GM15510 (cell line): ENCODE data around the gene CELA2B.

Experiments used
- POLR2A ChIP-seq: IDR thresholded peaks from 3 replicates; pipeline ENCODE4 v1.6.1; 2011; ENCODE audit warnings: borderline replicate concordance; ENCODE audit not compliant: insufficient read length; ENCODE audit errors: extremely low read depth

CELA2B gene

DNA sequence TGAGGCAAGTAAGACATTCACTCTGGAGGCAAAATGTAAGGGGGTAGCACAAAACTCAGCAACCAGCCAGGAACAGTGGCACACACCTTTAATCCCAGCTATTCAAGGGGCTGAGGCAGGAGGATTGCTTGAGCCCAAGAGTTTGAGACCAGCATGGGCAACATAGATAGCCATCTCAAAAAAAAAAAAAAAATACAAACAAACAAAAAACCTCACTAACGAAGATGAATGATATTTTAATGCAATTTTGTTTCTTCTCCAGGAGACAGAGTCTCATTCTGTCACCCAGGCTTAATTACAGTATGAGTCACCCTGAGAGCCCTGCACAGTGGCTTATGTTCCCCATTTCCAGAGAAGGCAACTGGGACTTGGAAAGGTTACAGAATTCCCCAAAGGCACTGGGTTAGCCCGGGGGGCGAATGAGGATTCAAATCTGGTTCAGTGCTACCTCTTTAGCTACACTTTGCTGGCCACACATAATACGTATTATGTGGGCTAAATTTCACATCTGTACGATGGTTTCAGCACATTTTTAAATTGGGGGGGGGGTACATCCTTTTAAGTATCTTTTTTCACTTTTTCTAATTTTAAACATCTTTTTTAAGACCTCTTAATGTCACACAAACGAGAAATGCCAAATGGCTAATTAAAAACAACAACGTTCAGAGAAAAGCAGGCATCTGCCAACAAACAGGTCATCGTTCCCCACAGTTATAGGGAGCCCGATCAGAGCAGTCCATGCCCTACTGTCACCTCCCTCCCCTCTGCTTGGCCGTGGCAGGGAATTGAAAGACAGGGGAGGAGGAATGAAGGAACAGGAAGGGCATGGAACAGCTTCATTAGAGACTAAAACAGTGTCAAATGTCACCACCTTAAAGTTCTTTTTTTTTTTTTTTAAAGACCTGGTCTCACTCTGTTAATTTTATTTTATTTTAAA lies 15.9 kb upstream of the CELA2B start:
- TF ChIP-seq POLR2A: no peak

GRCh38 chr1:15460708-15461095 lies 15.2 kb upstream of the CELA2B start:
- TF ChIP-seq POLR2A: no peak

- no peak for TF ChIP-seq POLR2A
These were observed 10.2 kb upstream of the CELA2B start for GRCh38 chr1:15465674-15466073.

DNA sequence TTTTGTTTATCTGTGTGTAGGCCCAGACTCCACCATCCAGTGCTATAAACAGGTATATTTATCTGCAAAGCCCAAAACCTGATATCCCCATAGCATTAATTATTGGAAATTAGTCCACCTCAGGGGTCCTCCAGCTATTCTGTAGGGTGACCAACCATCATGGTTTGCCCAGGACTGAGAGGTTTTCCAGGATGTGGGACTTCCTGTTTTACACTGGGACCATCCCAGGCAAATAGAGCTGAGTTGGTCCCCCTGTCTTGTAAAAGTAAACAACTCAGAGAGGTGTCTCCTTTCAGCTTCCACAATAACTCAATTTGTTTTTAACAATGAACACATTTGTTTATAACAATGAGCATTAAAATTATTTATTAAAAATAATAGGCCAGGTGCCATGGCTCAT lies 7.8 kb upstream of the CELA2B start:
- no peak for TF ChIP-seq POLR2A

DNA sequence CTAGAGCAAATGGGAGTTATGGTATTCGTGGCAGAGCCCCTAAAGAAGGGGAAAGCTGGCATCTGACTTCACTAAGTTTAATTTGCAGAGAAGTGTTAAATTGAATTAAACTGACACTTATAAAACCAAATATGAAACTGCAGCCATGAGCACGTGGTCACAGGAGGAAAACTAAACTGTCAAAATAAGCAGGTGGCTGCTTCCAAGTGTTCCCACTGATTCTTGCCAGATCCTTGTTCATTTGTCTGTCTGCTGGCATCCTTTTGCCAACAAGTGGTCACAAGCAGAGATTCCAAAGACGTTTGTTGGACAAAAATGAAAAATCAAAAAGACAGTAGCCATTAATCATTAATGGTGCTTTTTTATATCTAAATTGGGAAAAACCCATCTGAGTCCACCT lies 6.5 kb upstream of the CELA2B start:
- no peak for TF ChIP-seq POLR2A

GRCh38 chr1:15472587-15472986 lies 3.3 kb upstream of the CELA2B start:
- no peak for TF ChIP-seq POLR2A

DNA sequence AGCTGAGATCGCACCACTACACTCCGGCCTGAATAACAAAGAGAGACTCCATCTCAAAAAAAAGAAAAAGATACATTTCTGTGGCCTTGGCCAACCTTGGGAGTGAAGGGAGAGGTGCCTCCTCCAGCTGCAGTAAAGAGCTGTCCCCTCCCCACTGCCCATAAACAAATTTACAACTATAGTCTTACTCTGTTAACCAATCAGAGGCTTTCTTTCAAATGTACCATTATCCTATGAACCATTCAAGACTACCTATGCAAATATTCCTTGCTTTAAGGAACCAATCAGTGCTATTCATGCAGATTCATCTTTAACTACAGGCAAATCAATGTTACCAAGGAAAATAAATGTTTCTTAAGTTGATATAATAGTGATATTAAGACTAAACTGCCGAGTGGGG lies 1.0 kb downstream of the CELA2B start:
- no peak for TF ChIP-seq POLR2A

GRCh38 chr1:15477646-15478212 lies 1.8 kb downstream of the CELA2B start:
- no peak for TF ChIP-seq POLR2A

GRCh38 chr1:15479654-15480347 lies 3.9 kb downstream of the CELA2B start:
- no peak for TF ChIP-seq POLR2A

DNA sequence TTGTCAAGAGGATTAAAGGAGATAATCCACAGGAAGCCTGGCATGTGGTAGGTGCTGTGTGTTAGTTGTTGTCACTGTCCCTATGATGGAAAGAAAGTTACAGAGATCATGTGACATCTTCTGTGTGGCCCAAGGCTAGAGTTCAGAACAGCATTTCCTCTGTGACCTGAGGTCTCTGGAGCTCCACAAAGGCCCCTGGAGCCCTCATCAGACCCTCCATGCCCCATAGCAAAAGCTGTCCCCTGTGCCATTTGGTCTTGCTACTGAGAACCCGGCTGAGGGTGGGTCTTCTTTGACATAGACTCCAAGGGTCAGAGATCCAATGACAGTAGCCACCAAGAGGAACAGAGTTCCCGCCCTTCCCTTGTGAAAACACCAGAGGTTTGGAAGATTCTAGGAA lies 8.1 kb downstream of the CELA2B start:
- TF ChIP-seq POLR2A: no peak

DNA sequence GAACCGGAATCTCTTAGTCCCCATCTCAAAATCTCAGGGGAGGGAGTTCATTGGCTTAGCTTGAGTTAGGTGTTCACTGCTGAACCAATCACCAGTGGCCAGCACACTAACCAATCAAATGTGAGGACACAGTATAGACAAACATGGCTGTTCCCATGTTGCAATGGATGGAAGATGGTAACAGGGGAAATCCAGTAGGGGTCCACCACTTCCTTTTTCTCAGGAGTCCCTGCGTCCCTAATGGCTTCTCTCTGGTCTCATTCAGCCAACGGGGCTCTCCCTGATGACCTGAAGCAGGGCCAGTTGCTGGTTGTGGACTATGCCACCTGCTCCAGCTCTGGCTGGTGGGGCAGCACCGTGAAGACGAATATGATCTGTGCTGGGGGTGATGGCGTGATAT lies 9.7 kb downstream of the CELA2B start:
- TF ChIP-seq POLR2A: no peak

DNA sequence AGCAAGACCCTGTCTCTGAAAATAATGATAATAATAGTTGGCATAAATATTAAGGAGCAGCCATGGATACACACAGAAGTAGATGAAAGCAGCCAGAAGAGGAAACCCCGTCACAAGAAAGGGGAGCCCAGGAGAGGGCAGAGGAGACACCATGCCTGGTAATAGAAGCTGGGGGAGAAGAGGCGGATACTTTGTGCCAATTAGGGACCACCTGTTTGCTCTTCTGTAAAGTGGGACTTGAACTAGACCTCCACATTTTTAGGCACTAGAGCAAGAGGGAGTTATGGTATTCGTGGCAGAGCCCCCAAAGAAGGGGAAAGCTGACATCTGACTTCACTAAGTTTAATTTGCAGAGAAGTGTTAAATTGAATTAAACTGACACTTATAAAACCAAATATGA lies 12.5 kb downstream of the CELA2B start:
- TF ChIP-seq POLR2A: no peak

GRCh38 chr1:15489052-15489736 lies 13.3 kb downstream of the CELA2B start:
- no peak for TF ChIP-seq POLR2A

GRCh38 chr1:15492596-15492995 lies 16.7 kb downstream of the CELA2B start:
- TF ChIP-seq POLR2A: no peak

GRCh38 chr1:15493869-15494390 lies 18.0 kb downstream of the CELA2B start:
- no peak for TF ChIP-seq POLR2A
